NCI-H345 treated with DMSO at 0.1 percent for 48 hours (cell line): ENCODE results near the gene ST6GALNAC4.
"Not testable (repeated sequence)": the region's sequence is repeated elsewhere in the genome, so short reads cannot be mapped to it uniquely, and the experiment has no call there.

Experiments
- DNase-seq: peaks from one replicate; lab custom pipeline; 2025; ENCODE audit not compliant: unreplicated experiment; lab: John Stamatoyannopoulos, UW

ST6GALNAC4 gene

GRCh38 chr9:127895811-127896210 is 21.0 kb downstream of the ST6GALNAC4 start:
- DNase-seq: no peak

GRCh38 chr9:127893392-127893791 is 23.4 kb downstream of the ST6GALNAC4 start:
- DNase-seq: no peak

GRCh38 chr9:127892831-127893230 is 24.0 kb downstream of the ST6GALNAC4 start:
- DNase-seq: no peak

- DNase-seq: no peak
Observed at GRCh38 chr9:127890053-127890452, 26.8 kb downstream of the ST6GALNAC4 start.

GRCh38 chr9:127887792-127888191 is 29.0 kb downstream of the ST6GALNAC4 start:
- no peak for DNase-seq

- no peak for DNase-seq
Observed at GRCh38 chr9:127886401-127886972, 30.4 kb downstream of the ST6GALNAC4 start.

- no peak for DNase-seq
Observed at GRCh38 chr9:127885508-127886281, 31.1 kb downstream of the ST6GALNAC4 start.

- DNase-seq: no peak
Observed at GRCh38 chr9:127884976-127885490, 31.8 kb downstream of the ST6GALNAC4 start.

- DNase-seq: peak; percentile 59
Observed at GRCh38 chr9:127884427-127884911, 32.4 kb downstream of the ST6GALNAC4 start.

- DNase-seq: no peak
Observed at GRCh38 chr9:127883959-127884358, 32.9 kb downstream of the ST6GALNAC4 start.

GRCh38 chr9:127881715-127882114 is 35.1 kb downstream of the ST6GALNAC4 start:
- not testable (repeated sequence) for DNase-seq

GRCh38 chr9:127880143-127880542 is 36.7 kb downstream of the ST6GALNAC4 start:
- no peak for DNase-seq

GRCh38 chr9:127878652-127879390 is 38.0 kb downstream of the ST6GALNAC4 start:
- no peak for DNase-seq

GRCh38 chr9:127878001-127878651 is 38.7 kb downstream of the ST6GALNAC4 start:
- DNase-seq: no peak

- peak; percentile 17 for DNase-seq
Observed at GRCh38 chr9:127877566-127877998, 39.3 kb downstream of the ST6GALNAC4 start, which contains the start of gene AK1. AK1 (minus strand) TSS chr9:127877675; CDS start chr9:127874617, 3,058 bp downstream.

GRCh38 chr9:127876764-127877562 is 39.9 kb downstream of the ST6GALNAC4 start:
- no peak for DNase-seq

- no peak for DNase-seq
Observed at GRCh38 chr9:127876026-127876763, 40.6 kb downstream of the ST6GALNAC4 start.

- no peak for DNase-seq
Observed at GRCh38 chr9:127875306-127875966, 41.4 kb downstream of the ST6GALNAC4 start.
